OCI-LY7 (cell line): ENCODE data around the gene PCDHA7. TPM values are rescaled to one million over a fixed set of nuclear protein-coding genes. Genes with fewer than 3 reads are reported as not detected.
"Not testable (repeated sequence)": the region's sequence is repeated elsewhere in the genome, so short reads cannot be mapped to it uniquely, and the experiment has no call there.

ENCODE experiments used
- BruUV-seq: library from RNA; stranded (reverse); fragments of 400-500 nt; replicated peaks from 2 replicates; lab custom pipeline; 2021; lab: Mats Ljungman, UMichigan
- CTCF ChIA-PET: fragments of 300-600 bp; sonication (Branson Sonifier 250); formaldehyde crosslinking; loops from one replicate; lab custom pipeline; 2022; ENCODE audit warnings: antibody characterized with exemption; ENCODE audit not compliant: unreplicated experiment; lab: Charles Lee
- POLR2A ChIA-PET: fragments of 300-600 bp; sonication (Branson Sonifier 250); formaldehyde crosslinking; loops from one replicate; lab custom pipeline; 2022; ENCODE audit warnings: antibody characterized with exemption; lab: Charles Lee
- DNase-seq: peaks from one replicate; pipeline ENCODE4 v3.0.0-alpha.2; 2015; ENCODE audit warnings: low spot score
- H2AFZ ChIP-seq: fragments of 200-600 bp; sonication (generic), shearing (Covaris generic); 2 replicates; pipeline ENCODE4 v1.6.1; 2014; ENCODE audit warnings: mild to moderate bottlenecking, antibody characterized with exemption, low read length, moderate library complexity
- H3K27ac ChIP-seq: fragments of 200-600 bp; sonication (generic); 2 replicates; pipeline ENCODE4 v1.5.1; 2014; ENCODE audit warnings: mixed run types, low read depth, mild to moderate bottlenecking, moderate library complexity, low read length, inconsistent platforms; ENCODE audit not compliant: poor library complexity, severe bottlenecking
- H3K36me3 ChIP-seq: fragments of 200-600 bp; sonication (generic); 2 replicates; pipeline ENCODE4 v1.6.1; 2014; ENCODE audit warnings: mild to moderate bottlenecking, antibody characterized with exemption, low read length, moderate library complexity, mixed read lengths; ENCODE audit not compliant: insufficient read depth
- H3K4me1 ChIP-seq: fragments of 200-600 bp; sonication (generic); 2 replicates; pipeline ENCODE4 v1.5.1; 2014; ENCODE audit warnings: mild to moderate bottlenecking, low read length; ENCODE audit not compliant: insufficient read depth, poor library complexity, severe bottlenecking
- H3K4me2 ChIP-seq: fragments of 200-600 bp; sonication (generic); 2 replicates; pipeline ENCODE4 v1.6.1; 2014; ENCODE audit warnings: mild to moderate bottlenecking, low read length
- H3K4me3 ChIP-seq: fragments of 200-600 bp; sonication (generic); 2 replicates; pipeline ENCODE4 v1.5.1; 2014; ENCODE audit warnings: mild to moderate bottlenecking, low read depth, low read length; ENCODE audit not compliant: poor library complexity, severe bottlenecking
- H3K79me2 ChIP-seq: fragments of 200-600 bp; sonication (generic); 2 replicates; pipeline ENCODE4 v1.6.1; 2016; ENCODE audit warnings: low read depth, mild to moderate bottlenecking, low read length, moderate library complexity, mixed read lengths; ENCODE audit not compliant: insufficient read depth
- H3K9me2 ChIP-seq: fragments of 200-600 bp; sonication (generic); 2 replicates; pipeline ENCODE4 v1.6.1; 2016; ENCODE audit warnings: mild to moderate bottlenecking, low read length, mixed read lengths; ENCODE audit not compliant: insufficient read depth
- H3K9me3 ChIP-seq: fragments of 200-600 bp; sonication (generic); 2 replicates; pipeline ENCODE4 v1.6.1; 2014; ENCODE audit warnings: mild to moderate bottlenecking, mixed run types, low read length, mixed read lengths
- H4K20me1 ChIP-seq: fragments of 200-600 bp; sonication (generic); 2 replicates; pipeline ENCODE4 v1.6.1; 2014; ENCODE audit warnings: mild to moderate bottlenecking, antibody characterized with exemption, low read length, moderate library complexity, mixed read lengths; ENCODE audit not compliant: insufficient read depth
- EZH2phosphoT487 ChIP-seq: fragments of 200-600 bp; sonication (generic); IDR thresholded peaks from 2 replicates; pipeline ENCODE4 v1.6.1; 2018; ENCODE audit warnings: low read depth, borderline replicate concordance, mild to moderate bottlenecking, mixed run types, antibody characterized with exemption, low read length, moderate library complexity, mixed read lengths
- intact Hi-C: fragments of 100-400 bp; cut with micrococcal nuclease; formaldehyde crosslinking; loops from one replicate; pipeline ENCODE4 v1.10.0; 2022; ENCODE audit not compliant: unreplicated experiment
- total RNA-seq, 2 experiments: library from RNA; depleted of rRNA in 1 of 2; stranded (reverse); fragments of >200 nt in 1 of 2; shearing (Covaris generic) in 1 of 2; gene quantifications; 2 replicates each; pipeline ENCODE4 v1.2.3, GENCODE V29; 2014 to 2022
- TF ChIP-seq, protein P1 (sequence below): fragments of 200-600 bp; sonication (generic); conservative IDR thresholded peaks from 2 replicates; pipeline ENCODE4 v1.5.1; 2014; ENCODE audit warnings: mild to moderate bottlenecking, antibody characterized with exemption, low read length, moderate library complexity, mixed read lengths

The PCDHA7 gene
- total RNA-seq, 2 experiments from 2014 or later = not detected

DNA sequence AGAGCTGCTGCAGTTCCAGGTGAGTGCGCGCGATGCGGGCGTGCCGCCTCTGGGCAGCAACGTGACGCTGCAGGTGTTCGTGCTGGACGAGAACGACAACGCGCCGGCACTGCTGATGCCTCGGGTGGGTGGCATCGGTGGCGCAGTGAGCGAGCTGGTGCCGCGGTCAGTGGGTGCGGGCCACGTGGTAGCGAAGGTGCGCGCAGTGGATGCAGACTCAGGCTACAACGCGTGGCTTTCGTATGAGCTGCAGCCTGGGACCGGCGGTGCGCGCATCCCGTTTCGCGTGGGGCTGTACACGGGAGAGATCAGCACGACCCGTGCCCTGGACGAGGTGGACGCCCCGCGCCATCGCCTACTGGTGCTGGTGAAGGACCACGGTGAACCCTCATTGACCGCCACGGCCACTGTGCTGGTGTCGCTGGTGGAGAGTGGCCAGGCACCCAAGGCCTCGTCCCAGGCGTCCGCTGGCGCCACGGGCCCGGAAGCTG, 31.2 kb upstream of the PCDHA7 start:
- H3K4me3 ChIP-seq = no peak overlapping the region
- POLR2A ChIA-PET = no interaction called here

DNA sequence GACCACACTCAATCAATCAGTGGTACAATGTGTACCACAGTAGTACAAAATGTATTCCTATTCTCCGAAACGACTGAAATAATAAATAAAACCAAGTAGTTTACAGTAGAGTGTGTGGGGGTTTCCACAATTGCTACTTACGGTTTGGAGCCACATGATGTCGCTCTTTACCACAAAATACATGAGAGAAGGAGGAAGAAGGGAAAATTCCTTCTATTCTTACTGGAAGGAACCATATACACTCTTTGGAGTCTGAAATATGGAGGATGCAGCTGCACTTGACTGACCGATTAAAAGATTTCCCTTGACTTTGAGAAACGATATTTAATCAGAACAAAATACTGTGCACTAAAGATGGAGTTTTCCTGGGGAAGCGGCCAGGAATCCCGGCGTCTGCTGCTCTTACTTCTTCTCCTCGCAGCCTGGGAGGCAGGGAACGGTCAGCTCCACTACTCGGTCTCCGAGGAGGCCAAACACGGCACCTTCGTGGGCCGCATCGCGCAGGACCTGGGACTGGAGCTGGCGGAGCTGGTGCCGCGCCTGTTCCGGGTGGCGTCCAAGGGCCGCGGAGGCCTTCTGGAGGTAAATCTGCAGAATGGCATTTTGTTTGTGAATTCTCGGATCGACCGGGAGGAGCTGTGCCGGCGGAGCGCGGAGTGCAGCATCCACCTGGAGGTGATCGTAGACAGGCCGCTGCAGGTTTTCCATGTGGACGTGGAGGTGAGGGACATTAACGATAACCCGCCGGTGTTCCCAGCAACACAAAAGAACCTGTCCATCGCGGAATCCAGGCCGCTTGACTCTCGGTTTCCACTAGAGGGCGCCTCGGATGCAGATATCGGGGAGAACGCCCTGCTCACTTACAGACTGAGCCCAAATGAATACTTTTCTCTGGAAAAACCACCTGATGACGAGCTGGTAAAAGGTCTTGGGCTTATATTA, 27.0 kb upstream of the PCDHA7 start, which contains the start of gene PCDHA4:
TSS of gene PCDHA4 (plus strand) at position 235 of the 942 bp plus-strand sequence.
- TF ChIP-seq, protein P1, sequence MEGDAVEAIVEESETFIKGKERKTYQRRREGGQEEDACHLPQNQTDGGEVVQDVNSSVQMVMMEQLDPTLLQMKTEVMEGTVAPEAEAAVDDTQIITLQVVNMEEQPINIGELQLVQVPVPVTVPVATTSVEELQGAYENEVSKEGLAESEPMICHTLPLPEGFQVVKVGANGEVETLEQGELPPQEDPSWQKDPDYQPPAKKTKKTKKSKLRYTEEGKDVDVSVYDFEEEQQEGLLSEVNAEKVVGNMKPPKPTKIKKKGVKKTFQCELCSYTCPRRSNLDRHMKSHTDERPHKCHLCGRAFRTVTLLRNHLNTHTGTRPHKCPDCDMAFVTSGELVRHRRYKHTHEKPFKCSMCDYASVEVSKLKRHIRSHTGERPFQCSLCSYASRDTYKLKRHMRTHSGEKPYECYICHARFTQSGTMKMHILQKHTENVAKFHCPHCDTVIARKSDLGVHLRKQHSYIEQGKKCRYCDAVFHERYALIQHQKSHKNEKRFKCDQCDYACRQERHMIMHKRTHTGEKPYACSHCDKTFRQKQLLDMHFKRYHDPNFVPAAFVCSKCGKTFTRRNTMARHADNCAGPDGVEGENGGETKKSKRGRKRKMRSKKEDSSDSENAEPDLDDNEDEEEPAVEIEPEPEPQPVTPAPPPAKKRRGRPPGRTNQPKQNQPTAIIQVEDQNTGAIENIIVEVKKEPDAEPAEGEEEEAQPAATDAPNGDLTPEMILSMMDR = peak; percentile 67
- no peak for TF ChIP-seq EZH2phosphoT487
- POLR2A ChIA-PET = interaction anchor here (0.5 kb wide), 1 partner anchor 238 kb away, joined by 6 read pairs; no protein-coding TSS in a partner anchor
- Histone ChIP-seq H4K20me1 (no peaks in the 10 kb centered on the region), H2AFZ (no peak within 1 kb of the TSS), H3K4me1 (no peaks in the 10 kb centered on the region), H3K79me2 (no peaks in the 10 kb centered on the region), H3K27ac (no peak within 1 kb of the TSS), H3K4me2 (no peak within 1 kb of the TSS), H3K36me3 (no peaks in the 10 kb centered on the region), H3K9me3 (no peaks in the 10 kb centered on the region), H3K9me2 (no peaks in the 10 kb centered on the region), H3K4me3 (no peak within 1 kb of the TSS)
- intact Hi-C loops = no loop called here
- no peak for DNase-seq
- no TSS peak for BruUV-seq
- CTCF ChIA-PET = no interaction called here

More for the DNA sequence above, 31.2 kb upstream of the PCDHA7 start:
- CTCF ChIA-PET = no interaction called here
- H3K9me3 ChIP-seq = no peaks in the 10 kb centered on the region
- no TSS peak for BruUV-seq
- no peaks in the 10 kb centered on the region for H3K79me2 ChIP-seq
- intact Hi-C loops = no loop called here
- H3K27ac ChIP-seq = no peak overlapping the region
- H3K9me2 ChIP-seq = no peaks in the 10 kb centered on the region
- no peak for DNase-seq
- H4K20me1 ChIP-seq = no peaks in the 10 kb centered on the region
- H3K4me1 ChIP-seq = no peaks in the 10 kb centered on the region
- TF ChIP-seq, protein P1 = no peak
- no peak for TF ChIP-seq EZH2phosphoT487
- H2AFZ ChIP-seq = no peak overlapping the region
- no peak overlapping the region for H3K4me2 ChIP-seq
- H3K36me3 ChIP-seq = no peaks in the 10 kb centered on the region

DNA sequence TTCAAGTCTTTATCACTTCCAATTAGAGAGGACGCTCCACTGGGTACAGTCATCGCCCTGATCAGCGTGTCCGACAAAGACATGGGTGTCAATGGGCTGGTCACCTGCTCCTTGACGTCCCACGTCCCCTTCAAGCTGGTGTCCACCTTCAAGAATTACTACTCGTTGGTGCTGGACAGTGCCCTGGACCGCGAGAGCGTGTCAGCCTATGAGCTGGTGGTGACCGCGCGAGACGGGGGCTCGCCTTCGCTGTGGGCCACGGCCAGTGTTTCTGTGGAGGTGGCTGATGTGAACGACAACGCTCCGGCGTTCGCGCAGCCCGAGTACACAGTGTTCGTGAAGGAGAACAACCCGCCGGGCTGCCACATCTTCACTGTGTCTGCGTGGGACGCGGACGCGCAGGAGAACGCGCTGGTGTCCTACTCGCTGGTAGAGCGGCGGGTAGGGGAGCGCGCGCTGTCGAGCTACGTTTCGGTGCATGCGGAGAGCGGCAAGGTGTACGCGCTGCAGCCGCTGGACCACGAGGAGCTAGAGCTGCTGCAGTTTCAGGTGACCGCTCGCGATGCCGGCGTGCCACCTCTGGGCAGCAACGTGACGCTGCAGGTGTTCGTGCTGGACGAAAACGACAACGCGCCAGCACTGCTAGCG, 25.7 kb upstream of the PCDHA7 start:
- H2AFZ ChIP-seq, H4K20me1 ChIP-seq, POLR2A ChIA-PET, H3K9me3 ChIP-seq, H3K27ac ChIP-seq, H3K4me3 ChIP-seq, H3K4me1 ChIP-seq, CTCF ChIA-PET, intact Hi-C loops, H3K36me3 ChIP-seq, BruUV-seq, H3K9me2 ChIP-seq, DNase-seq, H3K79me2 ChIP-seq, H3K4me2 ChIP-seq: not testable (repeated sequence)
